ENCODE results near the gene ABHD14A. TPM values are rescaled to one million over a fixed set of nuclear protein-coding genes. Genes with fewer than 3 reads are reported as not detected.

ABHD14A gene
- total and polyA plus RNA-seq, 9 donors, result 5.1 to 36.1 (median 27.4) TPM

DNA sequence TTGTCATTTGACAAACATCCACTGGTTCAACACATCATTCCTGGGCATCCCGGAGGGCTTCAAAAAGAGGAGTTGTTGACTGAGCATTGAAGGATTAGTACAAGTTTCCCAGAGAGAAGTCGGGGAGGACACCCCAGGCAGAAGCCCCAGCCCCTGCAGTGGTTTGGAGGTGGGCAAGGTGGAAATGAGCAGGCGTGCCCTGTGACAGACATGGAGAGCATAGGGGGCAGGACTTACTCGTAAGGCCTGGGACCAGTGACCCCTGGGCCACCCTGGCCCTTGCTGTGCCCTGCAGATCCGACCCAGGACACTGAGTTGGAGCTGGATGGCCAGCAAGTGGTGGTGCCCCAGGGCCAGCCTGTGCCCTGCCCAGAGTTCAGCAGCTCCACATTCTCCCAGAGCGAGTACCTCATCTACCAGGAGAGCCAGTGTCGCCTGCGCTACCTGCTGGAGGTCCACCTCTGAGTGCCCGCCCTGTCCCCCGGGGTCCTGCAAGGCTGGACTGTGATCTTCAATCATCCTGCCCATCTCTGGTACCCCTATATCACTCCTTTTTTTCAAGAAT lies 26.8 kb upstream of the ABHD14A start:
- intact Hi-C loops (cut with DNase I), result loop anchor here in 1 of 4 donors (10.0 kb wide), 1 partner anchor 1333 kb away; the partner anchor contains the start of genes CISH and MAPKAPK3
- DNase-seq, result peak in 1 of 5 donors; percentile 23
- H3K9me3 ChIP-seq, result no peaks in the 10 kb centered on the region
- no peaks in the 10 kb centered on the region for H3K36me3 ChIP-seq
- H3K4me1 ChIP-seq (ENCODE audit: insufficient read depth), result peaks cover 2% of the 10 kb centered on the region
- no peaks in the 10 kb centered on the region for H3K27me3 ChIP-seq
- WGBS, 3 donors, result 92 to 94% (median 94%) methylated on average over 10 of the region's 10 CpGs
- no peak overlapping the region for H3K27ac ChIP-seq
- TF ChIP-seq, protein P1, sequence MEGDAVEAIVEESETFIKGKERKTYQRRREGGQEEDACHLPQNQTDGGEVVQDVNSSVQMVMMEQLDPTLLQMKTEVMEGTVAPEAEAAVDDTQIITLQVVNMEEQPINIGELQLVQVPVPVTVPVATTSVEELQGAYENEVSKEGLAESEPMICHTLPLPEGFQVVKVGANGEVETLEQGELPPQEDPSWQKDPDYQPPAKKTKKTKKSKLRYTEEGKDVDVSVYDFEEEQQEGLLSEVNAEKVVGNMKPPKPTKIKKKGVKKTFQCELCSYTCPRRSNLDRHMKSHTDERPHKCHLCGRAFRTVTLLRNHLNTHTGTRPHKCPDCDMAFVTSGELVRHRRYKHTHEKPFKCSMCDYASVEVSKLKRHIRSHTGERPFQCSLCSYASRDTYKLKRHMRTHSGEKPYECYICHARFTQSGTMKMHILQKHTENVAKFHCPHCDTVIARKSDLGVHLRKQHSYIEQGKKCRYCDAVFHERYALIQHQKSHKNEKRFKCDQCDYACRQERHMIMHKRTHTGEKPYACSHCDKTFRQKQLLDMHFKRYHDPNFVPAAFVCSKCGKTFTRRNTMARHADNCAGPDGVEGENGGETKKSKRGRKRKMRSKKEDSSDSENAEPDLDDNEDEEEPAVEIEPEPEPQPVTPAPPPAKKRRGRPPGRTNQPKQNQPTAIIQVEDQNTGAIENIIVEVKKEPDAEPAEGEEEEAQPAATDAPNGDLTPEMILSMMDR (IDR thresholded peaks at IDR 0.05), result no peak
- TF ChIP-seq EP300 (IDR thresholded peaks at IDR 0.05) (no peak), POLR2A (IDR thresholded peaks at IDR 0.05) (no peak)
- H3K4me3 ChIP-seq, result no peak overlapping the region

DNA sequence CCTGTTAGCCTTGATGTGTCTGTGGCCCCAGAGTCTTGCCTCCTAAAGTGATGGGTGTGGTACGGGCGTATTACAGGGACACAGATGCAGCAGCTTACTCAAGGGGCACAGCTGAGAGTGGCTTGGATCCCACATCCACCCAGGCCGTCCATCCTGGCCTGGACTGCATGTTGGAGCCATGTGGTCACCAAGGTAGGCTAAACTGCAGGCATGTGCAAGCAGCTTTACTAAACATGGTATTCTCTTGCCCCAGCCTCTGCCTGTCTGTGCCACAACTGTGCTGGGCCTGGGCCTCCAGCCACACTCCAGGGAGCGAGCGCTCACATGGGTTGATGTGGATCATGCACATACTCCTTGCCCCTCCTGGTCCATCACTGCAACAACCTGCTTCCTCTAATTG lies 25.7 kb upstream of the ABHD14A start:
- 89 to 97% (median 94%) methylated on average over 5 of the region's 5 CpGs for WGBS, 3 donors
- intact Hi-C loops (cut with DNase I), result loop anchor here in 1 of 4 donors (10.0 kb wide), 1 partner anchor 1334 kb away; the partner anchor contains the start of genes CISH and MAPKAPK3
- peak in 1 of 5 donors; percentile 10 for DNase-seq
- Histone ChIP-seq H3K4me3 (no peak overlapping the region), H3K27ac (no peak overlapping the region), H3K9me3 (no peaks in the 10 kb centered on the region), H3K4me1 (ENCODE audit: insufficient read depth) (no peaks in the 10 kb centered on the region), H3K27me3 (no peaks in the 10 kb centered on the region), H3K36me3 (no peaks in the 10 kb centered on the region)
- TF ChIP-seq POLR2A (IDR thresholded peaks at IDR 0.05) (no peak), EP300 (IDR thresholded peaks at IDR 0.05) (no peak)
- TF ChIP-seq, protein P1 (IDR thresholded peaks at IDR 0.05), result no peak

DNA sequence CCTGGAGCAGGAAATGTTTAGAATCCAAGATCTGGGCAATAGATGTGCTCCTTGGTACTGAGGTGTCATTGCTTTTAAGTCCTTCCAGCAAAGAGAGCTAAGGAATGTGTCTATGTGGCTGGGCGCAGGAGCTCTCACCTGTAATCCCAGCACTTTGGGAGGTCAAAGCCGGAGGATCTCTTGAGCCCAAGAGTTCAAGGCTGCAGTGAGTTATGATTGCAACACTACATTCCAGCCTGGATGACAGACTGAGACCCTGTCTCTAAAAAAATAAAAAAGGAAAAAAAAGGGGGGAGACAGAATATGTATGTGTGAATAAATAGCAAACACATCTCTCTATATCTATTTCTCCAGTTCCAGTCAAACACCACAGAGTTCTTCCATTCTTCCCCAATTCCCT lies 24.0 kb upstream of the ABHD14A start:
- no peak for TF ChIP-seq POLR2A (IDR thresholded peaks at IDR 0.05)
- TF ChIP-seq EP300 (IDR thresholded peaks at IDR 0.05), result no peak
- TF ChIP-seq, protein P1 (IDR thresholded peaks at IDR 0.05), result no peak

GRCh38 chr3:51953445-51953844 lies 21.4 kb upstream of the ABHD14A start:
- intact Hi-C loops (cut with DNase I), result no loop called here
- Histone ChIP-seq H3K9me3 (no peaks in the 10 kb centered on the region), H3K36me3 (no peaks in the 10 kb centered on the region), H3K4me3 (no peak overlapping the region), H3K4me1 (ENCODE audit: insufficient read depth) (peaks cover 4% of the 10 kb centered on the region), H3K27me3 (no peaks in the 10 kb centered on the region), H3K27ac (no peak overlapping the region)
- peak in 2 of 5 donors; percentile 6 to 9 for DNase-seq
- WGBS, 3 donors, result 58 to 64% (median 63%) methylated on average over 3 of the region's 3 CpGs
- TF ChIP-seq, protein P1 (IDR thresholded peaks at IDR 0.05), result no peak
- TF ChIP-seq POLR2A (IDR thresholded peaks at IDR 0.05) (no peak), EP300 (IDR thresholded peaks at IDR 0.05) (no peak)

More for the DNA sequence above, 24.0 kb upstream of the ABHD14A start:
- Histone ChIP-seq H3K4me1 (ENCODE audit: insufficient read depth) (peaks cover 4% of the 10 kb centered on the region), H3K9me3 (no peaks in the 10 kb centered on the region), H3K4me3 (no peak overlapping the region), H3K27me3 (no peaks in the 10 kb centered on the region), H3K36me3 (no peaks in the 10 kb centered on the region), H3K27ac (no peak overlapping the region)
- DNase-seq, result no peak
- intact Hi-C loops (cut with DNase I), result no loop called here
- 73 to 93% (median 82%) methylated on average over 2 of the region's 2 CpGs for WGBS, 3 donors

All from ovary (tissue), 9 donors.